ENCODE data around the gene C1QC.

Gene C1QC

GRCh38 chr1:22643381-22643780 lies at the start of gene C1QC:
Gene C1QC (plus strand): TSS chr1:22643633. CDS start chr1:22644024, 391 bp downstream.
- in situ Hi-C loops (cut with HindIII; ENCODE audit: low sequenced_read_pairs): no loop called here

GRCh38 chr1:22594396-22594795 lies 49.0 kb upstream of the C1QC start:
- in situ Hi-C loops (cut with HindIII; ENCODE audit: low sequenced_read_pairs): no loop called here

GRCh38 chr1:22595108-22595507 lies 48.3 kb upstream of the C1QC start:
- in situ Hi-C loops (cut with HindIII; ENCODE audit: low sequenced_read_pairs): no loop called here

GRCh38 chr1:22597301-22597965 lies 46.0 kb upstream of the C1QC start:
- in situ Hi-C loops (cut with HindIII; ENCODE audit: low sequenced_read_pairs): no loop called here

- in situ Hi-C loops (cut with HindIII; ENCODE audit: low sequenced_read_pairs): no loop called here
These were observed 45.4 kb upstream of the C1QC start for GRCh38 chr1:22597996-22598395.

GRCh38 chr1:22598736-22599135 lies 44.7 kb upstream of the C1QC start:
- in situ Hi-C loops (cut with HindIII; ENCODE audit: low sequenced_read_pairs): no loop called here

GRCh38 chr1:22600071-22600816 lies 43.2 kb upstream of the C1QC start:
- in situ Hi-C loops (cut with HindIII; ENCODE audit: low sequenced_read_pairs): no loop called here

- in situ Hi-C loops (cut with HindIII; ENCODE audit: low sequenced_read_pairs): no loop called here
These were observed 42.4 kb upstream of the C1QC start for GRCh38 chr1:22600817-22601605.

- in situ Hi-C loops (cut with HindIII; ENCODE audit: low sequenced_read_pairs): no loop called here
These were observed 41.8 kb upstream of the C1QC start for GRCh38 chr1:22601610-22602009.

- in situ Hi-C loops (cut with HindIII; ENCODE audit: low sequenced_read_pairs): no loop called here
These were observed 41.2 kb upstream of the C1QC start for GRCh38 chr1:22602060-22602740.

- in situ Hi-C loops (cut with HindIII; ENCODE audit: low sequenced_read_pairs): no loop called here
These were observed 37.3 kb upstream of the C1QC start for GRCh38 chr1:22606161-22606560.

GRCh38 chr1:22607154-22607553 lies 36.3 kb upstream of the C1QC start:
- in situ Hi-C loops (cut with HindIII; ENCODE audit: low sequenced_read_pairs): no loop called here

GRCh38 chr1:22608361-22608760 lies 35.1 kb upstream of the C1QC start:
- in situ Hi-C loops (cut with HindIII; ENCODE audit: low sequenced_read_pairs): no loop called here

GRCh38 chr1:22609291-22609690 lies 34.1 kb upstream of the C1QC start:
- in situ Hi-C loops (cut with HindIII; ENCODE audit: low sequenced_read_pairs): no loop called here

GRCh38 chr1:22611530-22611947 lies 31.9 kb upstream of the C1QC start:
- in situ Hi-C loops (cut with HindIII; ENCODE audit: low sequenced_read_pairs): no loop called here

- in situ Hi-C loops (cut with HindIII; ENCODE audit: low sequenced_read_pairs): no loop called here
These were observed 30.5 kb upstream of the C1QC start for GRCh38 chr1:22612671-22613571.

GRCh38 chr1:22613572-22613918 lies 29.9 kb upstream of the C1QC start:
- in situ Hi-C loops (cut with HindIII; ENCODE audit: low sequenced_read_pairs): no loop called here

- in situ Hi-C loops (cut with HindIII; ENCODE audit: low sequenced_read_pairs): no loop called here
These were observed 29.5 kb upstream of the C1QC start for GRCh38 chr1:22613951-22614350.

- in situ Hi-C loops (cut with HindIII; ENCODE audit: low sequenced_read_pairs): no loop called here
These were observed 27.5 kb upstream of the C1QC start for GRCh38 chr1:22615886-22616285.

- in situ Hi-C loops (cut with HindIII; ENCODE audit: low sequenced_read_pairs): no loop called here
These were observed 26.9 kb upstream of the C1QC start for GRCh38 chr1:22616571-22616970.

All from DLD1 (cell line).